GM21526 (cell line): Measurements from ENCODE around the gene LCN12.
A peak's percentile ranks its signal among the peaks of the same experiment; 100 is the strongest.

ENCODE experiments used
- ATAC-seq: cut with Tn5 transposase; IDR thresholded peaks from one replicate; pipeline ENCODE4 v1.9.1; 2021; ENCODE audit warnings: moderate library complexity; ENCODE audit not compliant: unreplicated experiment, low FRiP score

Gene LCN12

GRCh38 chr9:136944212-136944518 lies 7.9 kb upstream of the LCN12 start:
- ATAC-seq: peak; percentile 21

- ATAC-seq: peak; percentile 65
Observed at GRCh38 chr9:136944519-136945332, 7.3 kb upstream of the LCN12 start, which contains the start of the genes C8G and FBXW5. Gene C8G (plus strand): TSS chr9:136945243. CDS start chr9:136945321, 78 bp downstream. Gene FBXW5 (minus strand): TSS chr9:136944738. CDS start chr9:136944083, 655 bp downstream.

GRCh38 chr9:136945333-136946227 lies 6.5 kb upstream of the LCN12 start:
- no peak for ATAC-seq

- ATAC-seq: no peak
Observed at GRCh38 chr9:136946228-136947027, 5.6 kb upstream of the LCN12 start.

GRCh38 chr9:136947028-136947891 lies 4.8 kb upstream of the LCN12 start:
- no peak for ATAC-seq

- no peak for ATAC-seq
Observed at GRCh38 chr9:136947955-136948510, 4.0 kb upstream of the LCN12 start.

- ATAC-seq: no peak
Observed at GRCh38 chr9:136949239-136949816, 2.7 kb upstream of the LCN12 start.

GRCh38 chr9:136949817-136950655 lies 2.0 kb upstream of the LCN12 start:
- peak; percentile 75 for ATAC-seq

- no peak for ATAC-seq
Observed at GRCh38 chr9:136950656-136951276, 1.3 kb upstream of the LCN12 start.

GRCh38 chr9:136952321-136952850 lies 313 bp downstream of the LCN12 start:
- ATAC-seq: no peak

GRCh38 chr9:136952876-136953770 lies 1.1 kb downstream of the LCN12 start:
- ATAC-seq: no peak

GRCh38 chr9:136953771-136954269 lies 1.7 kb downstream of the LCN12 start:
- ATAC-seq: no peak

GRCh38 chr9:136954270-136955083 lies 2.4 kb downstream of the LCN12 start:
- ATAC-seq: no peak

- no peak for ATAC-seq
Observed at GRCh38 chr9:136955202-136955942, 3.3 kb downstream of the LCN12 start.

- ATAC-seq: no peak
Observed at GRCh38 chr9:136955943-136956335, 3.9 kb downstream of the LCN12 start.
